Hepatocyte (in vitro differentiated cells): ENCODE data around the gene LCLAT1. TPM values are rescaled to one million over a fixed set of nuclear protein-coding genes. Genes with fewer than 3 reads are reported as not detected.

Experiments
- DNase-seq: peaks from one replicate; pipeline ENCODE4 v3.0.0-alpha.2; 2016; ENCODE audit warnings: low spot score
- H2AFZ ChIP-seq: fragments of 200-600 bp; sonication (generic); 2 replicates; pipeline ENCODE4 v1.6.0; 2016; ENCODE audit warnings: antibody characterized with exemption, mild to moderate bottlenecking
- H3K27ac ChIP-seq: fragments of 200-600 bp; sonication (generic); 2 replicates; pipeline ENCODE4 v1.5.1; 2016; ENCODE audit warnings: mild to moderate bottlenecking
- H3K27me3 ChIP-seq: fragments of 200-600 bp; sonication (generic); 2 replicates; pipeline ENCODE4 v1.6.1; 2016
- H3K36me3 ChIP-seq: fragments of 200-600 bp; sonication (generic); replicated peaks from 2 replicates; pipeline ENCODE4 v1.5.1; 2016; ENCODE audit warnings: low read depth; ENCODE audit not compliant: insufficient read depth
- H3K4me1 ChIP-seq: fragments of 200-600 bp; sonication (generic); 2 replicates; pipeline ENCODE4 v1.5.1; 2016; ENCODE audit warnings: mild to moderate bottlenecking, moderate library complexity; ENCODE audit not compliant: insufficient read depth
- H3K4me2 ChIP-seq: fragments of 200-600 bp; sonication (generic); 2 replicates; pipeline ENCODE4 v1.6.0; 2016
- H3K4me3 ChIP-seq: fragments of 200-600 bp; sonication (generic); 2 replicates; pipeline ENCODE4 v1.5.1; 2016; ENCODE audit warnings: mild to moderate bottlenecking
- H3K79me2 ChIP-seq: fragments of 200-600 bp; sonication (generic); 2 replicates; pipeline ENCODE4 v1.6.0; 2017; ENCODE audit warnings: mild to moderate bottlenecking
- H3K9me2 ChIP-seq: fragments of 200-600 bp; sonication (generic); replicated peaks from 2 replicates; pipeline ENCODE4 v1.6.0; 2017; ENCODE audit warnings: mild to moderate bottlenecking; ENCODE audit not compliant: insufficient read depth
- H3K9me3 ChIP-seq: fragments of 200-600 bp; sonication (generic); 2 replicates; pipeline ENCODE4 v1.5.1; 2016; ENCODE audit warnings: low read depth, mild to moderate bottlenecking
- H4K20me1 ChIP-seq: fragments of 200-600 bp; sonication (generic); 2 replicates; pipeline ENCODE4 v1.6.0; 2016; ENCODE audit warnings: mild to moderate bottlenecking; ENCODE audit not compliant: insufficient read depth, poor library complexity, severe bottlenecking
- EZH2 ChIP-seq: fragments of 200-600 bp; sonication (generic); IDR thresholded peaks from 2 replicates; pipeline ENCODE4 v1.6.1; 2016; ENCODE audit warnings: antibody characterized with exemption, mild to moderate bottlenecking, borderline replicate concordance
- EZH2phosphoT487 ChIP-seq: fragments of 200-600 bp; sonication (generic); IDR thresholded peaks from one replicate; pipeline ENCODE4 v1.6.1; 2018; ENCODE audit warnings: antibody characterized with exemption, mild to moderate bottlenecking, low read depth, moderate library complexity; ENCODE audit not compliant: unreplicated experiment, severe bottlenecking
- WGBS: methylation state at CpG from one replicate; pipeline ENCODE4 v1.1.6; 2016; ENCODE audit warnings: low lambda C conversion rate; ENCODE audit errors: missing lambda C conversion rate; 5-methylcytosine and 5-hydroxymethylcytosine counted together
- polyA plus RNA-seq: library from polyadenylated mRNA; unstranded; fragments of >200 nt; fragmentation: Nextera tagmentation; extraction: Ambion mirVana; gene quantifications from 2 replicates; pipeline ENCODE4 v1.2.1, GENCODE V29; 2016
- total RNA-seq: library from RNA; depleted of rRNA; stranded (reverse); fragments of >200 nt; gene quantifications from 2 replicates; pipeline ENCODE4 v1.2.3, GENCODE V29; 2014
- TF ChIP-seq, protein P1 (sequence below): fragments of 200-600 bp; sonication (generic); IDR thresholded peaks from 2 replicates; pipeline ENCODE4 v1.5.1; 2016; ENCODE audit warnings: antibody characterized with exemption, mild to moderate bottlenecking; ENCODE audit not compliant: poor library complexity

The LCLAT1 gene
- total and polyA plus RNA-seq, 2 experiments from 2014 or later = 10.1 to 15.4 TPM

DNA sequence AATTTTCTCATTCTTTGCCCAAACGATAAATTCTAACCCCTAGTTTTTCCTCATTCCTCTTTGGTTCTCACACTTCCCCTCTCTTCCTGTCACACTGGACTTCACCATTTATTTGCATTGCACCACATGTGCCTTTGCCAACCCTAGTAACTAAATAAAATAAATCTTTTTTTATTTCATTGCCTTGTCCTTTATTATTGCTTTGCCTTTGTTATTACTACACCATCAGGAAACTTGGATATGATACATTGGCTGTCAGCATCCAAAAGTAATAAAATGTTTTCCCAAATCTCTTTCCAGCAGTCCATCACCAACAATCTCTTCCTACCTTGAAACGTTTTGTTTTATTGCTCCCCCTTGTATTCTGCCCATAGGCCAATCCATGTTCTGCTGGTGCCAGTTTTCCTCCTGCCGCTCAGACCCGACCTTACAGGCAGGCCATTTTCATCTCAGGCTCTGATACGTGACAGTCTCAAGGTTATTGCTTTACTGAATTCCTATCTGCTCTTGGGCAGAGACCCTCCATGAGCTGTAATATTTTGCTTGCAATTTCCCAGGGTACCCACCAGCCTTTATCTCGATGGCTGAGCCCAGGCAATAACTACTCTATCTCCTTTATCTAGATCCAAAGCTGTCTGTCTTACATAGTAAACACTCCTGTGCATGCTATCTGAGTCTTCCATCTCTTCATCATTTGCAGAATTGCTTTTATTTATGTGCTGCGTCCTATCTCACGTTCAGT, 19.3 kb upstream of the LCLAT1 start:
- Histone ChIP-seq H3K27ac (peak overlapping the region; percentile 70), H3K36me3 (no peaks in the 10 kb centered on the region), H3K9me3 (no peaks in the 10 kb centered on the region), H3K4me2 (peak overlapping the region; percentile 33), H3K79me2 (no peaks in the 10 kb centered on the region), H3K9me2 (no peaks in the 10 kb centered on the region), H4K20me1 (no peaks in the 10 kb centered on the region), H3K27me3 (no peaks in the 10 kb centered on the region), H3K4me3 (no peak overlapping the region), H3K4me1 (peaks cover 20% of the 10 kb centered on the region), H2AFZ (peak overlapping the region; percentile 17)
- 40% methylated on average over 8 of the region's 8 CpGs for WGBS
- TF ChIP-seq EZH2 = no peak
- TF ChIP-seq, protein P1, sequence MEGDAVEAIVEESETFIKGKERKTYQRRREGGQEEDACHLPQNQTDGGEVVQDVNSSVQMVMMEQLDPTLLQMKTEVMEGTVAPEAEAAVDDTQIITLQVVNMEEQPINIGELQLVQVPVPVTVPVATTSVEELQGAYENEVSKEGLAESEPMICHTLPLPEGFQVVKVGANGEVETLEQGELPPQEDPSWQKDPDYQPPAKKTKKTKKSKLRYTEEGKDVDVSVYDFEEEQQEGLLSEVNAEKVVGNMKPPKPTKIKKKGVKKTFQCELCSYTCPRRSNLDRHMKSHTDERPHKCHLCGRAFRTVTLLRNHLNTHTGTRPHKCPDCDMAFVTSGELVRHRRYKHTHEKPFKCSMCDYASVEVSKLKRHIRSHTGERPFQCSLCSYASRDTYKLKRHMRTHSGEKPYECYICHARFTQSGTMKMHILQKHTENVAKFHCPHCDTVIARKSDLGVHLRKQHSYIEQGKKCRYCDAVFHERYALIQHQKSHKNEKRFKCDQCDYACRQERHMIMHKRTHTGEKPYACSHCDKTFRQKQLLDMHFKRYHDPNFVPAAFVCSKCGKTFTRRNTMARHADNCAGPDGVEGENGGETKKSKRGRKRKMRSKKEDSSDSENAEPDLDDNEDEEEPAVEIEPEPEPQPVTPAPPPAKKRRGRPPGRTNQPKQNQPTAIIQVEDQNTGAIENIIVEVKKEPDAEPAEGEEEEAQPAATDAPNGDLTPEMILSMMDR = no peak
- TF ChIP-seq EZH2phosphoT487 = no peak
- no peak for DNase-seq

DNA sequence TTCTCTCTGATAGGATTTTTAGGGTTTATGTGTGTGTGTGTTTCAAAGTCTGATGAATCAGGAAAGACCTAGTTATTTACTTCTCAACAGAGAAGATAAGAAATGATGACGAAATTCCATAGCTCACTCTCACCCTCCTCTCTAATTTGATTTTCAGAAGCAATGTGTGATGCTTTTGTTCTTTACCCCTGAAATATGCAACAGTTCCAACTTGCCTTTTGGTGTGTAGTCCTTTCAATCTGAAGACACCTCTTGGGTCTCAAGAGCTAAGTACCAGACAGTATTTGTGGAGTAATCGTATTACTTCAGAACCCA, 18.7 kb upstream of the LCLAT1 start:
- 43% methylated on average over 2 of the region's 2 CpGs for WGBS
- no peak for TF ChIP-seq EZH2phosphoT487
- H3K4me1 ChIP-seq = peaks cover 15% of the 10 kb centered on the region

DNA sequence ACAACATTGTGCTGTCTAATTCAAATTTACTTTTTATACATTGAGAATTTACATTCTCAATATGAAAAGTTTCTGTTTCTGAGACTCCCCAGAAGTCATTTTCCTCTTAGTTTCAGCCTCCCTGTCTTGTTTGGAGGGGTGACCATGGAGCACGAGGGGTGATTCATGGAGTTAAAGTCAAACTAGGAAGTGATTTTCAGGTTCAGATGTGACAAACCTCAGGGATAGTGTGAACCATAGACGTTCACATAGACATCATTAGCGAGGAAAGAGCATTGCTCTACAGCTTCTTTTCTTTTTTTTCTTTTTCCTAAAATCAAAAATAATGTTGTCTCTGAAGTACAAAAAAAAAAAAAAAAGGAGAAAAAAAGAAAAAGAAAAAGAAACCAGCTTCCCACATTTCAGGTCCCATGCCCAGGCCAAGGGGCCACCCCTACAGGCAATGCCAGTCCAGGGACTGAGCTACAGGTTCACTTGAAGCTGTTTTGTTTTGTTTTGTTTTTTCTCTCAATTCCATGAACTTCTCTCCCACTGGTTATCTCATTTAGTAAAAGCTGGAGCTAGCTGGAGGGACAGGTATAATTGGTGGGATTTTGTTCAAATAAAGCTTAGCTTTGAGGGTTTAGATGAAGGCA, 18.1 kb upstream of the LCLAT1 start:
- H3K9me3 ChIP-seq = no peaks in the 10 kb centered on the region
- TF ChIP-seq EZH2 (no peak), EZH2phosphoT487 (no peak)
- TF ChIP-seq, protein P1 = no peak

More for the DNA sequence above, 18.7 kb upstream of the LCLAT1 start:
- Histone ChIP-seq H3K27me3 (no peaks in the 10 kb centered on the region), H3K9me3 (no peaks in the 10 kb centered on the region), H3K4me3 (no peak overlapping the region), H2AFZ (peak overlapping the region; percentile 17), H3K4me2 (peak overlapping the region; percentile 33), H3K79me2 (no peaks in the 10 kb centered on the region), H3K36me3 (no peaks in the 10 kb centered on the region), H4K20me1 (no peaks in the 10 kb centered on the region), H3K27ac (peak overlapping the region; percentile 70), H3K9me2 (no peaks in the 10 kb centered on the region)
- no peak for DNase-seq

DNA sequence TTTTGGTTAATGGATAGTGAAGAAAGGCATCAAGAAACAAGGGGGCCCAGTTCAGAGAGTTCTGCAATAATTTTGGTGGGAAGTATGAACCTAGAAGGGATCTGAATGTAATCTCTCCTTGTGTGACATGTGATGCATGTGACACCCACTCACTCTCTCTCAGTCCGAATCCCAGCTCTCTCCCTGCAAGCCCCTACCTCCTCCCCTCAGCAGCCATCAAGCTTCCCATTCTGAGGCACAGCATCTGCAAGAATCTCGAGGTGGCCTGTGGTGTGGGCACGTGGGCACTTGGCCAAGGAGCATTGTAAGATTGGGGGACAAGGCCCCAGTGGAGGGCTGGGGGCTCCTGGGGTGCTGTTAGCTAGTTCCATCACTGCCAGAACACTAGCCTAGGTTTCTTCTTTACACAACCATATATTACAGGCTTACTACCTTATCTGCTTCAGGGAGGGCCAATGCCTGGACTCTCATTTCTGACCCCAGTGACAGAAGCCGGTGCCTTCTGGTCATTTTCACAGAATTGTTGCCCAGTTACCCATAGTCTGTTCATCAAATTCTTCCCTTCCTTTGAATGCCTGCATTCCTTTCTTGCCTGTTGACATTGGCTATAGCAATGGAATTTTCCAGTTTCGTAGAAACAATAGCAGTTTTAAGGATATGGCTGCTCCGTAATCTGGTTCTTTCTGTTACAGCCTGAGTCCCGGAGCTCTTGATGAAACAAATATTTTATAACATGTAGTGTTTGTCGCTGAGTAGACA, 13.3 kb upstream of the LCLAT1 start:
- no peaks in the 10 kb centered on the region for H3K9me3 ChIP-seq
- TF ChIP-seq EZH2 (no peak), EZH2phosphoT487 (no peak)
- H2AFZ ChIP-seq = no peak overlapping the region
- H3K4me1 ChIP-seq = peaks cover 5% of the 10 kb centered on the region
- no peak overlapping the region for H3K4me2 ChIP-seq
- 63% methylated on average over 8 of the region's 8 CpGs for WGBS
- H3K27me3 ChIP-seq = no peaks in the 10 kb centered on the region
- H3K4me3 ChIP-seq = no peak overlapping the region
- no peaks in the 10 kb centered on the region for H3K79me2 ChIP-seq
- no peaks in the 10 kb centered on the region for H4K20me1 ChIP-seq
- no peak for DNase-seq
- H3K27ac ChIP-seq = peak overlapping the region; percentile 17
- H3K9me2 ChIP-seq = no peaks in the 10 kb centered on the region
- no peaks in the 10 kb centered on the region for H3K36me3 ChIP-seq

More for the DNA sequence above, 18.1 kb upstream of the LCLAT1 start:
- no peaks in the 10 kb centered on the region for H4K20me1 ChIP-seq
- no peaks in the 10 kb centered on the region for H3K36me3 ChIP-seq
- H3K27me3 ChIP-seq = no peaks in the 10 kb centered on the region
- H2AFZ ChIP-seq = no peak overlapping the region
- 78% methylated on average over 3 of the region's 3 CpGs for WGBS
- no peak for DNase-seq
- no peaks in the 10 kb centered on the region for H3K9me2 ChIP-seq
- no peaks in the 10 kb centered on the region for H3K79me2 ChIP-seq
- H3K4me2 ChIP-seq = no peak overlapping the region
- peak overlapping the region; percentile 70 for H3K27ac ChIP-seq
- H3K4me1 ChIP-seq = peaks cover 15% of the 10 kb centered on the region
- H3K4me3 ChIP-seq = no peak overlapping the region
